ENCODE measurements around the gene TMEM107.

Gene TMEM107

GRCh38 chr17:8210761-8211458, 34.7 kb upstream of the TMEM107 start (continued):
- TF ChIP-seq BCL6B (tag by site-specific recombination; IDR thresholded peaks at IDR 0.05) (no peak), ZNF335 (tag by site-specific recombination; conservative IDR thresholded peaks at IDR 0.05) (peak; percentile 97), GFI1B (tag by site-specific recombination; IDR thresholded peaks at IDR 0.05) (no peak)

- ChIA-PET CTCF (interaction anchor here (0.6 to 2.2 kb wide), 12 partner anchors 9 to 307 kb away, joined by 3 to 10 read pairs (median 4); partner anchors contain the start of gene CTC1), POLR2A (interaction anchor here (0.5 to 16.4 kb wide), 30 partner anchors 10 to 359 kb away, joined by 3 to 394 read pairs (median 6); partner anchors contain the start of genes BORCS6, CTC1, HES7 and KRABD2)
- Histone ChIP-seq H3K27ac (ENCODE audit: extremely low read depth, low read depth, low read length) (peak within 1 kb of the TSS; percentile 91), H3K4me1 (ENCODE audit: control insufficient read depth, insufficient read depth, low read length) (peaks cover 8% of the 10 kb centered on the region), H3K36me3 (ENCODE audit: control insufficient read depth in 2 of 2, insufficient read depth in 1 of 2, low read length in 2 of 2) (peaks cover 33 to 42% of the 10 kb centered on the region in 2 experiments), H3K4me3 (ENCODE audit: low read depth, low read length) (peak within 1 kb of the TSS; percentile 76), H3K9me3 (ENCODE audit: control insufficient read depth, insufficient read depth, low read depth, low read length) (no peaks in the 10 kb centered on the region)
- TF ChIP-seq ZNF239 (tag by site-specific recombination; IDR thresholded peaks at IDR 0.05), result no peak
- TF ChIP-seq ZBTB6 (tag by site-specific recombination; IDR thresholded peaks at IDR 0.05), result peak; percentile 9; the same call in 1 of the 2 replicates
- TF ChIP-seq ZNF558 (tag by site-specific recombination; IDR thresholded peaks at IDR 0.05), result no peak
- TF ChIP-seq KLF10 (tag by site-specific recombination; IDR thresholded peaks at IDR 0.05), result peak; percentile 71; the same call in 1 of the 2 replicates
- peak; percentile 99 for TF ChIP-seq ZBTB8A (tag by site-specific recombination; IDR thresholded peaks at IDR 0.05)
- peak; percentile 78 for TF ChIP-seq ZNF24 (tag by site-specific recombination; IDR thresholded peaks at IDR 0.05)
- TF ChIP-seq SALL2 (tag by site-specific recombination; IDR thresholded peaks at IDR 0.05; ENCODE audit: borderline replicate concordance), result no peak
- TF ChIP-seq ZNF10 (tag by site-specific recombination; IDR thresholded peaks at IDR 0.05), result peak; percentile 10; the same call in 1 of the 2 replicates
- TF ChIP-seq ZNF776 (tag by site-specific recombination; IDR thresholded peaks at IDR 0.05; ENCODE audit: borderline replicate concordance), result no peak
- TF ChIP-seq ZNF530 (tag by site-specific recombination; IDR thresholded peaks at IDR 0.05; ENCODE audit: low read depth), result no peak
- peak; percentile 87 for TF ChIP-seq GLI4 (tag by site-specific recombination; IDR thresholded peaks at IDR 0.05)
- TF ChIP-seq ZNF157 (tag by site-specific recombination; IDR thresholded peaks at IDR 0.05), result no peak
- TF ChIP-seq ZBTB44 (tag by site-specific recombination; IDR thresholded peaks at IDR 0.05), result no peak
- TF ChIP-seq GFI1B (tag by site-specific recombination; IDR thresholded peaks at IDR 0.05), result peak; percentile 48; the same call in 1 of the 2 replicates
- no peak for TF ChIP-seq ZNF549 (tag by site-specific recombination; IDR thresholded peaks at IDR 0.05)
- no peak for TF ChIP-seq ZNF221 (tag by site-specific recombination; IDR thresholded peaks at IDR 0.05; ENCODE audit: borderline replicate concordance)
- peak; percentile 89 for TF ChIP-seq KLF8 (tag by site-specific recombination; IDR thresholded peaks at IDR 0.05)
- TF ChIP-seq ZFP37 (tag by site-specific recombination; IDR thresholded peaks at IDR 0.05), result peak; percentile 68; the same call in 1 of the 2 replicates
- no peak for TF ChIP-seq ZNF112 (tag by site-specific recombination; IDR thresholded peaks at IDR 0.05)
- no peak for TF ChIP-seq ZNF645 (tag by site-specific recombination; IDR thresholded peaks at IDR 0.05)
- TF ChIP-seq ZNF791 (tag by site-specific recombination; IDR thresholded peaks at IDR 0.05), result no peak
- TF ChIP-seq ZNF792 (tag by site-specific recombination; IDR thresholded peaks at IDR 0.05), result peak; percentile 44; the same call in 1 of the 2 replicates
- TF ChIP-seq ZNF513 (tag by site-specific recombination; IDR thresholded peaks at IDR 0.05), result no peak
- TF ChIP-seq PRDM1 (tag by site-specific recombination; IDR thresholded peaks at IDR 0.05), result no peak
- peak; percentile 61; the same call in 1 of the 2 replicates for TF ChIP-seq ZNF2 (tag by site-specific recombination; IDR thresholded peaks at IDR 0.05)
- no peak for TF ChIP-seq ZFP41 (tag by site-specific recombination; IDR thresholded peaks at IDR 0.05; ENCODE audit: borderline replicate concordance)
Measured at GRCh38 chr17:8209907-8210760, 34.0 kb upstream of the TMEM107 start, which contains the start of gene AURKB. TSS of gene AURKB (minus strand) at chr17:8210575. CDS start at chr17:8210224, 351 bp downstream.
